HG03280 (cell line): ENCODE results near the gene MPV17.
"Not testable (repeated sequence)": the region's sequence is repeated elsewhere in the genome, so short reads cannot be mapped to it uniquely, and the experiment has no call there.

Experiments used
- ATAC-seq: cut with Tn5 transposase; IDR thresholded peaks from one replicate; pipeline ENCODE4 v1.9.1; 2021; ENCODE audit warnings: mild to moderate bottlenecking, moderate library complexity; ENCODE audit not compliant: unreplicated experiment

The MPV17 gene

GRCh38 chr2:27323596-27324285 lies 844 bp upstream of the MPV17 start:
- no peak for ATAC-seq

- ATAC-seq: peak; percentile 34
Measured at GRCh38 chr2:27322301-27322765, 564 bp downstream of the MPV17 start.

DNA sequence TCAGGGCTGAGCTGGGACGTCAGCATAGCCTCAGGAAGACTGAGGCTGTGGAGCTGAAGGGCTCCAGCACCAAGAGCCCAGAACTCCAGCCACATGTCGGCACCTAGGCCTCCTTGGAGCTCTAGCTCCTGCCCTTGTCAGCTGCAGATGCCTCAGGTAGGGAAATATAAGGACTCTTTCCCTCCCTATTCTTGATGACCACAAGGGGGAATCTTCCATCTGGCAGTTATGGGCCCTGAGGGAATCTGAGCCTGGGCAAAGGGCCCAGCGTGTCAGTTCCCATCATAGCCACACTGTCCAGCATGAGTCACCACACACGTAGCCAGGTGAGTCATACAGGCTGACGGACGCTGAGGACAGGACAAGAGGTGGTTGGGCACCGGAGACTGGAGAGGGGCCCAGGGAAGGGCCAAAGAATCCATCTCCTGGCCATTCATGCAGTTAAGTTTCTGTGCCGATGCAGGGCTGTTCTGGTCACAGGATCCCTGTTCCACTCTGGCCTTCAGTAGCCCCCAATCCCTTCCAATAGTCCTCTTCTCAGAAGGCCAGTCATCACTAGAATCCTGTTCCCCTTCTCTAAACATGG lies 1.8 kb downstream of the MPV17 start:
- ATAC-seq: no peak

- ATAC-seq: not testable (repeated sequence)
Measured at GRCh38 chr2:27319839-27320238, 3.1 kb downstream of the MPV17 start.

DNA sequence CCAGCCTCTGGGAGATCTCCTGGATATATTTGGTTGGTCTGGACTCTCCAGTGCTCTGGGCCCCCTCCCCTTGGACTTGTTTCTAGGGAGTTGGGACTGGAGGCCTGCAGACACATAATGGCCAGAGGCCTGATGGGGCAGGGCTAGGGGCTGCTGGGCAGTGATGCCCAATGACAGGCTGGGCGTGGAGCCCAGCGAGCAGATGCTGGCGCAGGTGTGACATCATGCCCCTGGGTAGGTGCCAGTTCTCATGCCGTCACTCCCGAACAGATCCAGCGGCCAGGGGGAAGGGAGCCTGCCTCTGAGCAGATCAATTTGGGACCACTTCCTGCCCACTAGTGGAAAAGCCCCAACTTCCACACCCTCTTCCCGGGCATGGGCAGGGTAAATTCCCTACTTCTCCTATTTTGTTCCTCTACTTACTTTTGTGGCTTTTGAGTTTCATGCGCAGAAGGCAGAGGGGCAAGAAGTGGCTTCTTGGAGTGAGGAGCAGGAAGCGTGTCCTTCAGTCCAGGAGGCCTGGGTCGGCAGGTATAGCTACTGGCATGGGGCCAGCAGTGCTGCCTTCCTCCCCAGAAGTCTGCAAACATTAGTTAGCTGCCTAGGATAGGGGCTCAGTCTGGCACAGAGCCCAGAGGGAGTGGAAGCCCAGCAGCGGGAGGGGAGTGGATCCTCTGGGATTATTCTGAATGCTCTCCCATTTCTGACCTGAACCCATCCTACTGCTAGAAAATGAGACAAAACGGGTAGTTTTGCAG lies 6.1 kb downstream of the MPV17 start:
- no peak for ATAC-seq

DNA sequence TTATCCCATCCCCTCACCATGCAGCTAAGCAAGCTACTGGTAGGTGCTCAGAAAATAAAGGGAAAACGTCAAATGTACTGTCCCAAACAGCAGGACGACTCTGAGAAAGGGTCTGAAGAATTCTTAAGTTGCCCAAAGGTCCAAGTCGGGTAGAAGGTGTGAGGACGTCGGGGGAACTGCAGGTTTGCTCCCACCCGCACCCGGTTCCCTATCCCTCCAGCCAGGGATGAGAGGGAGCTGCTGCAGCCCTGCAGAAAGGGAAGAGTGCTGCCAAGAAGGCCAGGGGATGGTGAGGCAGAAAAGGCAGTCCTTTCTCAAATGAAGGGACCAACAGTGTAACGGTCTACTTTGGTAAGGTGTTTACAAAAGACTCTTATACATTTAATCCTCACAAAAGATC lies 7.8 kb downstream of the MPV17 start:
- ATAC-seq: no peak

DNA sequence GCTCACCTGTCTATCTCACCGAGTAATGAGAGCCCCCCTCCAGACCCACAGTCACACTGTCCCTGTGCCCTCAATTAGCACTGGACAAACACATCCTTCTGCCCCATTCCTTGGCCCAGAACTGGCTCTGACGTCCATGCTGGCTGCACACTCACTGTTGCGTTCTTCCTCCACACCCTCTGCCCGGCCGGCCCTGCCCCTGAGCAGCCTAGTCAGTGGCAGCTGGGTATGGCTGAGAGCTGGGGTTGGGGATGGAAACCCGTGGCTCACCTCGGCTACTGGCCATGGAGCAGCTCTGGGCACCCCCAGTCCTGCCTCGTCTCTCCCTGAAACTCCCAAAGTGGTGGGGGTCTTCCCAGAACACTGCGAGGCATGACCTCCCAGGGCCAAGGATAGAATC lies 8.2 kb downstream of the MPV17 start:
- no peak for ATAC-seq

DNA sequence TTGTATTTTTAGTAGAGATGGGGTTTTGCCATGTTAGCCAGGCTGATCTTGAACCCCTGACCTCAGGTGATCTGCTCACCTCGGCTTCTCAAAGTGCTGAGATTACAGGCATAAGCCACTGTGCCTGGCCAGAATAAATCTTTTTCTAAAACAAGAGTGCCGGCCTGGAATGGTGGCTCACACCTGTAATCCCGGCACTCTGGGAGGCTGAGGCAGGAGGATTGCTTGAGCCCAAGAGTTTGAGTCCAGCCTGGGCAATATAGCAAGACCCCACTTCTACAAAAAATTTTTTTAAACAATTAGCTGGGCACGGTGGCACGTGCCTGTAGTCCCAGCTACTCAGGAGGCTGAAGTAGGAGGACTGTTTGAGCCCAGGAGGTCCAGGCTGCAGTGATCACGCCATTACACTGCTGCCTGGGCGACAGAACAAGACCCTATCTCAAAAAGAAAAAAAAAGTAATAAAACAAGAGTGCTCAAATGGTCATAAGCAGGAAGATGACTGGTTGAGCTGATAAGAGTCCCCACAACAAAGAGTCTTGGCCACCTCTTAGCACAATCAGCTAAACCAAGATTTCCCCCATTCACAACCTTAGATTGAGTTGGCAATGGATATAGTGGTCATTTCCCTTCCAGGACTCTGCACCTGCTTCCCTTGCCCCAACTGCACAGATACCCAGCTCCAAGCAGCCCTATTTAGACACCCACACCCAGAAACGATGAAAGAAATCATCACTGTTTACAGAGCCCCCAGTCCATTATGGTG lies 8.8 kb downstream of the MPV17 start:
- no peak for ATAC-seq

DNA sequence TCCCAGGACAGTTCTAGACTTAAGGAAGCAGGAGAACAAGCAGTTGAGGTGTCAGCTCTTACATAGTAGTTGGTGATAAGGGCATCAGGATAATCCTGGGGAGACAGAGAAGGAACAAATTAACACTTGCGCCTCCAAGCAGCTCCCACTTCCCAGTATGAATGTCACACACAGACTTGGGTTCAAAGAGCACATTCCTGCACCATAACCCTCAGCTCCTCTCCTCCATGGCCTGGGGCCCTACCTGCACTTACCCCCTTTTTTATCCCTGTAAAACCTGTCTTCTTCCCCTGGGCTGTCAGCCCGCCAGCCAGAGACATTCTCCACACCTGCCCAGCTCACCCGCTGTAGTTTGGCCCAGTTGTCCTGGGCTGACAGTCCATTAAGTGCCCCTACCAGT lies 10.7 kb downstream of the MPV17 start:
- ATAC-seq: no peak

GRCh38 chr2:27309651-27310050 lies 13.2 kb downstream of the MPV17 start:
- no peak for ATAC-seq

DNA sequence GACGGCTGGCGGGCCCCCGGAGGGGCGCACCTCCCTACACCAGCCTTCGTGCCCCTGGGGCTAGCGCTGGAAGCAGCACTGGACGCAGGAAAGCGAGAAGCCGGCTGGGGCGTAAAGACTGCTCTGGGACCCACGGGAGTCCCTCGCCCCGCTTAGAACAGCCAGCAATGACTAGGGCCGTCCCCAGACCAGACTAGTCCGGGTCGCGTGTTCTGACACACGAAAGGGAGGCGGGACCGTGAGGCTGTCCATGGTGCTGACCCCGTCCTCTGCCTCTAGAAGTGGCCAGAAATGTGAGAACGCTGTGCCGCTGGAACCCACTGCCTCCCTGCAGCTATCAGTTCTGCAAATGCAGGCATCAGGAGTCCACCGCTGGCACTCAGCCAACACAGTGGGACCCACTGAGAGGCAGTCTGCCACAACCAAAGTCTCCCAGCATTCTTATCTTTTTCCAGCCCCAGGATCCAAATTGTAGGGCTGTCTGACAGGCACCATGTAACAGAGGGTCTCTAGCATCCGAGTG lies 14.5 kb downstream of the MPV17 start, which contains the start of gene UCN:
Gene UCN, minus strand, starts transcription at position 87 of the 523 bp plus-strand sequence. CDS start 550 bp downstream, outside the sequence.
- no peak for ATAC-seq

GRCh38 chr2:27307545-27308358 lies 15.1 kb downstream of the MPV17 start:
- no peak for ATAC-seq

DNA sequence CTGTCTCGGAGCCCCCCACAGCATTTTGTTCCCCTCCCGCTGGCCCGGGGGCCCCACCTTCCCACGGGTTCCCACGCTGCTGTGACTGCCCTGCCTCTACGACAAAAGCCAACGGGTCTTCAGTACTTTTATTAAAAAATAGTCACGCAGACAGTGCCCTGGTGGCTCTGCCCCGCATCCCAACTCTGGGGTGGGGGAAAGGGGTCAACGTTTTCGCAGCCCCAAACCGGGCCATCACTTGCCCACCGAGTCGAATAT lies 15.7 kb downstream of the MPV17 start:
- ATAC-seq: no peak

- ATAC-seq: no peak
Measured at GRCh38 chr2:27306573-27307286, 16.2 kb downstream of the MPV17 start.

DNA sequence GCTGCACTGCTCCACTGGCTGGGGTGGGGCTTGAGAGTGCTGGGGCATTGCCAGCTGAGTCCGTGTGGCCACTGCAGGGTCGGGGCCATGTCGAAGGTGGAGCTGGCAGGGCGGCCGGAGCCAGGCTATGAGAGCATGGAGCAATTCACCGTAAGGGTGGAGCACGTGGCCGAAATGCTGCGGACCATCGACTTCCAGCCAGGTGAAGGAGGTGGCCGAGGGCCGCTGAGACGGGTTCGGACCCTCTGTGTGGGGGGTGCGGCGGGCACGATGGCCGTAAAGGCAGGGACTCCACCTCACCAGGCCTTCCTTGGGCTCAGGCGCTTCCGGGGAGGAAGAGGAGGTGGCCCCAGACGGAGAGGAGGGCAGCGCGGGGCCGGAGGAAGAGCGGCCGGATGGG lies 16.8 kb downstream of the MPV17 start:
- ATAC-seq: no peak

- ATAC-seq: no peak
Measured at GRCh38 chr2:27305516-27305915, 17.4 kb downstream of the MPV17 start.

GRCh38 chr2:27304488-27305240 lies 18.2 kb downstream of the MPV17 start:
- no peak for ATAC-seq

DNA sequence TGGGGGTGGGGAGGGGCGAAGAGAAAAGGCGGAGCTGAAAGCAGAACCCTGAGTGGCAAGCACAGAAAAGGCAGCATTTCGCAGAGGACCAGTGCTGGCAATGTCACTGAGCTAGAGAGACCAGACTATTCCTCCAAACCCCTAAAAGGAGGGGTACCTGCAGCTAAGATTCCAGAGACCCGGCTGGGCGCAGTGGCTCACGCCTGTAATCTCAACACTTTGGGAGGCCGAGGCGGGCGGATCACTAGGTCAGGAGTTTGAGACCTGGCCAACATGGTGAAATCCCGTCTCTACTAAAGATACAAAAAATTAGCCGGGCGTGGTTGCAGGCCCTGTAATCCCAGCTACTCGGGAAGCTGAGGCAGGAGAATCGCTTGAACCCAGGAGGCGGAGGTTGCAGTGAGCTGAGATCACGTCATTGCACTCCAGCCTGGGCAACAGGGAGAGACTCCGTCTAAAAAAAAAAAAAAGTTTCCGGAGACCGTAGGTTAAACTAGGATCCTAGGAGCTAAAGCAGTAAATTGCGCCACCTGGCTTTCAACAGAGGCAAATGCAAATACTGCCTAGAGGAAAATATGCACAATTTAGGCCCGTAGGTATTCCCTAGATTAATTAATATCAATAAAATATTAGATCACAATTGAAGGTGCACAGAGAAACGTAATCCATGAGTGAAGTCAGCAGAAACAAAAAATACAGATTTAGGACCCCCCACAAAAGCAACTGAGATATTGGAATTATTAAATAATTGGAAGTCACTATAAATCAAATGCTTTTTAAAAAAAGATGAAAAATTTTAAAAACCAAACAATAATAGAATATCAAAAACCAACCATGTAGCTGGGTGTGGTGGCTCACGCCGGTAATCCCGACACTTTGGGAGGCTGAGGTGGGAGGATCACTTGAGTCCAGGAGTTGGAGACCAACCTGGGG lies 19.5 kb downstream of the MPV17 start:
- ATAC-seq: no peak
